HFFc6 (cell line): Measurements from ENCODE around the gene GOPC. TPM values are rescaled to one million over a fixed set of nuclear protein-coding genes. Genes with fewer than 3 reads are reported as not detected.

Source experiments
- DNase-seq: peaks from one replicate; pipeline ENCODE4 v3.0.0-alpha.2; 2018
- H3K27ac Mint-ChIP-seq: 2 replicates; pipeline ENCODE4 v1.8.0; 2020; ENCODE audit warnings: mild to moderate bottlenecking, mixed read lengths
- H3K27me3 Mint-ChIP-seq: 2 replicates; pipeline ENCODE4 v1.8.0; 2021; ENCODE audit warnings: mild to moderate bottlenecking, moderate library complexity, mixed read lengths; ENCODE audit not compliant: insufficient read depth
- H3K36me3 Mint-ChIP-seq: 2 replicates; pipeline ENCODE4 v1.8.0; 2021; ENCODE audit warnings: low read depth, mixed read lengths
- H3K4me1 Mint-ChIP-seq: 2 replicates; pipeline ENCODE4 v1.8.0; 2020; ENCODE audit warnings: low read depth, mixed read lengths
- H3K4me3 Mint-ChIP-seq: 2 replicates; pipeline ENCODE4 v1.8.0; 2020; ENCODE audit warnings: mild to moderate bottlenecking, moderate library complexity, mixed read lengths
- H3K9me3 Mint-ChIP-seq: 2 replicates; pipeline ENCODE4 v1.8.0; 2020; ENCODE audit warnings: mild to moderate bottlenecking, mixed read lengths
- CTCF ChIP-seq: fragments of 200-600 bp; sonication (generic); IDR thresholded peaks from 2 replicates; pipeline ENCODE4 v1.5.0; 2021; ENCODE audit warnings: antibody characterized with exemption, mild to moderate bottlenecking
- total RNA-seq, 6 experiments: library from RNA; stranded (reverse); fragmentation: NEBNext Ultra II Directional; extraction: Animal tissue kit (Norgen Biotek cat#: 25700); gene quantifications; 2 replicates in 1 of 6; 3 replicates in 5 of 6; pipeline ENCODE4 v1.2.3, GENCODE V29; 2021

Gene GOPC
- total RNA-seq, 6 experiments from 2014 or later = 40.5 to 51.8 (median 45.4) TPM

GRCh38 chr6:117557951-117558350 is 44.4 kb downstream of the GOPC start:
- no peak for DNase-seq
- H3K4me1 Mint-ChIP-seq = peaks cover 44% of the 10 kb centered on the region
- H3K9me3 Mint-ChIP-seq = no peaks in the 10 kb centered on the region
- peaks cover 11% of the 10 kb centered on the region for H3K36me3 Mint-ChIP-seq
- no peak overlapping the region for H3K4me3 Mint-ChIP-seq
- peak overlapping the region; percentile 43; the same call in 1 of the 2 replicates for H3K27ac Mint-ChIP-seq
- no peak for TF ChIP-seq CTCF
- H3K27me3 Mint-ChIP-seq = no peaks in the 10 kb centered on the region

- H3K27me3 Mint-ChIP-seq = no peaks in the 10 kb centered on the region
- peaks cover 4% of the 10 kb centered on the region for H3K36me3 Mint-ChIP-seq
- H3K27ac Mint-ChIP-seq = no peak overlapping the region
- H3K9me3 Mint-ChIP-seq = no peaks in the 10 kb centered on the region
- no peak overlapping the region for H3K4me3 Mint-ChIP-seq
- DNase-seq = no peak
- TF ChIP-seq CTCF = peak; percentile 98
- peaks cover 28% of the 10 kb centered on the region for H3K4me1 Mint-ChIP-seq
These were observed 46.3 kb downstream of the GOPC start for GRCh38 chr6:117555882-117556498.

GRCh38 chr6:117555262-117555849 is 47.0 kb downstream of the GOPC start:
- Mint-ChIP-seq H3K4me3 (no peak overlapping the region), H3K27ac (no peak overlapping the region), H3K9me3 (no peaks in the 10 kb centered on the region), H3K36me3 (peaks cover 10% of the 10 kb centered on the region), H3K27me3 (no peaks in the 10 kb centered on the region), H3K4me1 (peaks cover 31% of the 10 kb centered on the region)
- DNase-seq = no peak
- no peak for TF ChIP-seq CTCF

- Mint-ChIP-seq H3K27me3 (no peaks in the 10 kb centered on the region), H3K9me3 (no peaks in the 10 kb centered on the region), H3K4me1 (peaks cover 54% of the 10 kb centered on the region), H3K27ac (no peak overlapping the region), H3K4me3 (no peak overlapping the region), H3K36me3 (peaks cover 21% of the 10 kb centered on the region)
- no peak for DNase-seq
- no peak for TF ChIP-seq CTCF
These were observed 49.2 kb downstream of the GOPC start for GRCh38 chr6:117553142-117553541.

- no peak overlapping the region for H3K27ac Mint-ChIP-seq
- H3K4me1 Mint-ChIP-seq = peaks cover 57% of the 10 kb centered on the region
- H3K36me3 Mint-ChIP-seq = peaks cover 21% of the 10 kb centered on the region
- no peak for DNase-seq
- TF ChIP-seq CTCF = no peak
- no peak overlapping the region for H3K4me3 Mint-ChIP-seq
- no peaks in the 10 kb centered on the region for H3K27me3 Mint-ChIP-seq
- H3K9me3 Mint-ChIP-seq = no peaks in the 10 kb centered on the region
These were observed 49.7 kb downstream of the GOPC start for GRCh38 chr6:117552618-117553017.
